ENCODE measurements around the gene RAD51B. TPM values are rescaled to one million over a fixed set of nuclear protein-coding genes. Genes with fewer than 3 reads are reported as not detected.

Gene RAD51B
- total and polyA plus RNA-seq, 9 of the 15 experiments (the other 6 are each of a cell fraction or from before 2014, with no cell fraction given), result 8.5 to 17.3 (median 11.3) TPM

GRCh38 chr14:68538639-68539038, 719.1 kb downstream of the RAD51B start:
- Histone ChIP-seq H3K4me3 (no peak overlapping the region), H3K36me3 (ENCODE audit: control insufficient read depth, insufficient read depth, low read length) (no peaks in the 10 kb centered on the region), H3K9me3 (replicated peaks; ENCODE audit: control insufficient read depth, insufficient read depth, low read depth, low read length) (no peaks in the 10 kb centered on the region), H2AFZ (ENCODE audit: low read depth, low read length) (no peak overlapping the region), H3K9me1 (ENCODE audit: control insufficient read depth, insufficient read depth, low read length) (no peaks in the 10 kb centered on the region), H3K27me3 (ENCODE audit: control insufficient read depth in 2 of 2, insufficient read depth in 2 of 2, low read length in 2 of 2) (no peaks in the 10 kb centered on the region), H3K79me2 (ENCODE audit: control insufficient read depth, insufficient read depth, low read length) (no peaks in the 10 kb centered on the region), H3K4me2 (ENCODE audit: insufficient read depth, low read length) (no peak overlapping the region), H3K27ac (ENCODE audit: extremely low read depth, low read depth, low read length) (no peak overlapping the region), H3K9ac (ENCODE audit: insufficient read depth in 1 of 2, low read depth in 2 of 2, low read length in 2 of 2) (no peak overlapping the region), H4K20me1 (replicated peaks; ENCODE audit: control insufficient read depth, insufficient read depth, low read length) (no peaks in the 10 kb centered on the region), H3K4me1 (replicated peaks in 1 of 2; ENCODE audit: control insufficient read depth in 2 of 2, insufficient read depth in 2 of 2, low read length in 2 of 2) (no peaks in the 10 kb centered on the region)
- ATAC-seq, result no peak
- TF ChIP-seq MEIS2 (IDR thresholded peaks at IDR 0.05; ENCODE audit: partially characterized antibody) (peak; percentile 6), NFYB (IDR thresholded peaks at IDR 0.05; ENCODE audit: extremely low read depth, insufficient read length) (peak; percentile 46), ZBTB11 (CRISPR knock-in tag; IDR thresholded peaks at IDR 0.05) (no peak)
- WGBS (ENCODE audit: insufficient coverage, low coverage, missing lambda C conversion rate), result 36% methylated on average over 2 of the region's 2 CpGs
- POLR2A ChIA-PET, result interaction anchor here (0.6 to 0.7 kb wide), 2 partner anchors 11 to 29 kb away, joined by 3 read pairs; no protein-coding TSS in a partner anchor
- FAIRE-seq, result no peak
- intact Hi-C loops (cut with micrococcal nuclease), result no loop called here
- in situ Hi-C loops (cut with MboI), result no loop called here
- no TSS peak for BruUV-seq (replicated peaks)
- CTCF ChIA-PET (ENCODE audit: low intra/inter-chr PET ratio), result interaction anchor here (0.6 kb wide), 1 partner anchor 697 kb away, joined by 3 read pairs; no protein-coding TSS in a partner anchor
- no peak for DNase-seq (ENCODE audit: extremely low read depth in 1 of 4, low spot score in 3 of 4)

Measured in K562 (cell line).